Activated CD4-positive, alpha-beta T cell treated with anti-CD3 and anti-CD28 coated beads, Interleukin-2, amount 10 ng/mL, durations not matched to agents 24 days and 14 days (primary cell): ENCODE measurements around the gene DPF3. TPM values are rescaled to one million over a fixed set of nuclear protein-coding genes. Genes with fewer than 3 reads are reported as not detected.

Experiments
- DNase-seq: peaks from one replicate; pipeline ENCODE4 v3.0.0; 2022
- H3K27ac Mint-ChIP-seq: one replicate; pipeline ENCODE4 v1.8.0; 2022; ENCODE audit warnings: mild to moderate bottlenecking, mixed read lengths
- H3K27me3 Mint-ChIP-seq: one replicate; pipeline ENCODE4 v1.8.0; 2022; ENCODE audit warnings: mixed read lengths
- H3K36me3 Mint-ChIP-seq: one replicate; pipeline ENCODE4 v1.8.0; 2022; ENCODE audit warnings: low read depth, mild to moderate bottlenecking, mixed read lengths
- H3K4me1 Mint-ChIP-seq: one replicate; pipeline ENCODE4 v1.8.0; 2021; ENCODE audit warnings: mixed read lengths
- H3K4me3 Mint-ChIP-seq: one replicate; pipeline ENCODE4 v1.8.0; 2022; ENCODE audit warnings: mild to moderate bottlenecking, moderate library complexity, mixed read lengths
- H3K9me3 Mint-ChIP-seq: one replicate; pipeline ENCODE4 v1.8.0; 2021; ENCODE audit warnings: mixed read lengths
- intact Hi-C: fragments of 100-400 bp; cut with micrococcal nuclease; formaldehyde crosslinking; loops from one replicate; pipeline ENCODE4 v1.15.1; 2023
- total RNA-seq: library from RNA; stranded (reverse); gene quantifications from 2 replicates; pipeline ENCODE4 v1.2.3, GENCODE V29; 2022

The DPF3 gene
- total RNA-seq, 1 donor from 2014 or later = 2.8 TPM

DNA sequence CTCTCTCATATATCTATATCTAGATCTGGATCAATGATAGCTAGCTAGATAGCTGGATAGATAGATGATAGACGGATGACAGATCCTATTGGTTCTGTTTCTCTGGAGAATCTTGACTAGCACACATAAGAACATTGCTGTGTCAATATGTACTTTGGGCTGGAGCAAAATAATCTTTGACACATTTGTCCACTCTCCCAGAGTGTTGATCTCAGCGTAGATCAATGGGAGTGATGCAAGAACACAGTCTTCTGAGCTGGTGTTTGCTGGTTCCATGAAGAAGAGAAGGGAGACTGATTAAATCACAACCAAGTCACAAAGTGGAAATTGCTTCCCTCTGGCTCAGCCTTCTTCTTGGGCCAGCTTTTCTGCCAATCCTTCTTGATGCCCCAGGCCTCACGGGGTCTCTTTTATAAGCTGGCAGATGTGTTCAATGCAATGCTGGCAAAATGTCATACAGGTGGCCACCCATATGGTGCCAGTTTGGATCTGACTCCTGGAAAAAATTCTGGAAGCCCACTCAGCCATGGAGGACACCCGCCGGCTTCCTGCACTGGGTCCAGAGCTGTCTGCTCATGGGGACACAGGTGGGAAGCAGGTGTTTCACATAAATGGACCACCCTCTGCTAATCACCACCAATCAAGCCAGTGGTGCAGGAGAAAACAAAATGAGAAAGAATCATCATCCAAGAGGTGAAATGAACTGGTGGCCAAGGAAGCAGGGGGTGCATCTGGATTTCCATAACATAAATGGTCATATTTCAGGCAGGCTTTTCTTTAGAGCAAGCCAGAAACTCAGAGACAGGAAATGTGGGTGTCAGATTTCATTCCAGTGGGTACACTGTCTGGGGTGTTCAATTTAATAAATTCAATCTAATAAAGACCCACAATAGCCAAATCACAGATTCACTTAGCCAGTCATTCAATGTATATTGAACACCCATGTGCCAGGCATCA is 310.3 kb downstream of the DPF3 start:
- Mint-ChIP-seq H3K36me3 (peaks cover 8% of the 10 kb centered on the region), H3K4me3 (no peak overlapping the region), H3K27me3 (peaks cover 34% of the 10 kb centered on the region), H3K9me3 (peaks cover 32% of the 10 kb centered on the region), H3K27ac (no peak overlapping the region), H3K4me1 (no peaks in the 10 kb centered on the region)
- intact Hi-C loops = no loop called here
- no peak for DNase-seq

- Mint-ChIP-seq H3K4me3 (no peak overlapping the region), H3K9me3 (peaks cover 32% of the 10 kb centered on the region), H3K27ac (no peak overlapping the region), H3K36me3 (peaks cover 7% of the 10 kb centered on the region), H3K27me3 (peaks cover 42% of the 10 kb centered on the region), H3K4me1 (no peaks in the 10 kb centered on the region)
- DNase-seq = no peak
- intact Hi-C loops = no loop called here
Measured at GRCh38 chr14:72582582-72582981, 311.3 kb downstream of the DPF3 start.

DNA sequence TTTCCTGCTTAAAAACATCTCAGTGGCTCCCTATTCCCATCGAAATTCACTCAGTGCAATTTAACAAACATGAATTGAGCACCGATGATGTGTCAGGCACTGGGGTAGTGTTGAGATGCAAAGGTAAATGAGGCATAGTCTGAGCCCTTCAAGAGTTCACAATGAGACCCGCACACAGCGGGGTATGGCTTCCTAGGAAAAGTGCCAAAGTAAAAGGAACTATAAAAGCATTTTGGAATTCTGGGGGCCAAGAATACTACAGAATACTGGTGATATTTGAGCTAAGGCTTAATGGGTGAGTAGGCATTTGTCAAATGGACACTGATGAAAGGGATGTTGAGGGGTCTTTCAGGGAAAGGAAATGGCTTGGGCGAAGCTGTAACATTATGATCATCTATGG is 315.4 kb downstream of the DPF3 start:
- Mint-ChIP-seq H3K9me3 (peaks cover 5% of the 10 kb centered on the region), H3K4me1 (peaks cover 11% of the 10 kb centered on the region), H3K36me3 (no peaks in the 10 kb centered on the region), H3K27me3 (peaks cover 48% of the 10 kb centered on the region), H3K4me3 (no peak overlapping the region), H3K27ac (no peak overlapping the region)
- intact Hi-C loops = no loop called here
- no peak for DNase-seq

- H3K4me1 Mint-ChIP-seq = peaks cover 11% of the 10 kb centered on the region
- no peak overlapping the region for H3K27ac Mint-ChIP-seq
- H3K36me3 Mint-ChIP-seq = no peaks in the 10 kb centered on the region
- H3K27me3 Mint-ChIP-seq = peaks cover 52% of the 10 kb centered on the region
- no peak overlapping the region for H3K4me3 Mint-ChIP-seq
- H3K9me3 Mint-ChIP-seq = peaks cover 5% of the 10 kb centered on the region
- no peak for DNase-seq
- intact Hi-C loops = no loop called here
Measured at GRCh38 chr14:72577521-72577920, 316.4 kb downstream of the DPF3 start.

DNA sequence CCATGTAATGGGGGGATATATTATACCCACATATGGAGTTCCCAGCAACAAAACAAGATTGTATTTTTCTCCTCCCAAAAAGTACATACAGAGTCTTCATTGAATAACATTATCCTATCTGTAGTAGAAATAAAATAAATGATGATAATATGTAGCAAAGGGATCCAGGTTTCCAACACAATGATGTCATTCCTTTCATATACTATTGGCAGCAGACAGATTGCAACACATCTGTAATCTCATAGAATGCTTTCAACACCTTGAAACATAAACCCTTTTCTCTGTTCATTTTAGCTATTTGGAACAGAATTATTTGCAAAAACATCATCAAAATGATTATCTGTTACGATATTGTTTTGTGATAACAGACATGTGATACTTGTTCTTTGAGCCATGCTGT is 317.6 kb downstream of the DPF3 start:
- no peak for DNase-seq
- Mint-ChIP-seq H3K36me3 (no peaks in the 10 kb centered on the region), H3K27ac (no peak overlapping the region), H3K27me3 (peaks cover 57% of the 10 kb centered on the region), H3K9me3 (peaks cover 3% of the 10 kb centered on the region), H3K4me1 (peaks cover 11% of the 10 kb centered on the region), H3K4me3 (no peak overlapping the region)
- intact Hi-C loops = no loop called here

DNA sequence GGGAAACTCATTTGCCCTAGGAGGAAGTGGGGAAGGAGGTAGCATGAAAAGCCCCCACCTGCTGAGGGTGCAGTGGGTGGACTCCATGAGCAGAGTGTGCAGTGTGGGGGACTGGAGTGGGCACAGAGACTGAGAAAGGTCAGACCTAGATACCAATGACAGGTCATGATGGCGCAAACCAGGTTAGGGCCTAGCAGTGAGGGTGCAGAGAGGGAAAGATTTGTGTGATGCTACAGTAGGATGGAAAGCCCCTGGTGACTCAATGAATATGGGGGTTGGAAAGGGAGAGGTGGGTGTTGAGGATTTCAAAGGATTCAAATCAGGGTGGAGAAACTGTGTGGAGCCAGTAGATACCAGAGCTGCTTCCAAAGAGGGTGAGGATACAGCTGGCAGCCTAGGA is 319.2 kb downstream of the DPF3 start:
- H3K27me3 Mint-ChIP-seq = peaks cover 66% of the 10 kb centered on the region
- H3K9me3 Mint-ChIP-seq = peaks cover 5% of the 10 kb centered on the region
- no peak for DNase-seq
- intact Hi-C loops = no loop called here
- peaks cover 11% of the 10 kb centered on the region for H3K4me1 Mint-ChIP-seq
- H3K27ac Mint-ChIP-seq = no peak overlapping the region
- H3K4me3 Mint-ChIP-seq = no peak overlapping the region
- no peaks in the 10 kb centered on the region for H3K36me3 Mint-ChIP-seq

- H3K27ac Mint-ChIP-seq = no peak overlapping the region
- intact Hi-C loops = no loop called here
- H3K4me1 Mint-ChIP-seq = peaks cover 11% of the 10 kb centered on the region
- DNase-seq = no peak
- peaks cover 62% of the 10 kb centered on the region for H3K27me3 Mint-ChIP-seq
- no peaks in the 10 kb centered on the region for H3K36me3 Mint-ChIP-seq
- H3K4me3 Mint-ChIP-seq = no peak overlapping the region
- H3K9me3 Mint-ChIP-seq = peaks cover 5% of the 10 kb centered on the region
Measured at GRCh38 chr14:72573725-72574417, 320.0 kb downstream of the DPF3 start.

Other genes starting within 250 kb of the DPF3 start
- 20.2 and 21.6 TPM in 2 replicates for gene DCAF4, start 32.4 kb upstream of the DPF3 start, total RNA-seq
- gene ZFYVE1, start 133.0 kb upstream of the DPF3 start, total RNA-seq = 7.4 and 9.1 TPM in 2 replicates
- gene RBM25, start 164.4 kb upstream of the DPF3 start, total RNA-seq = 127 and 131 TPM in 2 replicates
- gene PSEN1, start 242.4 kb upstream of the DPF3 start, total RNA-seq = 34.1 and 39.1 TPM in 2 replicates